ENCODE measurements around the gene PTTG1IP2. TPM values are rescaled to one million over a fixed set of nuclear protein-coding genes. Genes with fewer than 3 reads are reported as not detected.
"Not testable (repeated sequence)": the region's sequence is repeated elsewhere in the genome, so short reads cannot be mapped to it uniquely, and the experiment has no call there.

PTTG1IP2 gene
- not detected in 2 replicates for total RNA-seq (2014; rRNA removed; shearing (Covaris generic))
- polyA plus RNA-seq (2015; cell fraction: cytosol; rRNA removed): not detected in 2 replicates
- polyA plus RNA-seq (2015; cell fraction: nucleus; rRNA removed): not detected in 2 replicates

- in situ Hi-C loops (cut with HindIII; ENCODE audit: low pct_unique_long_range_greater_than_20kb, low sequenced_read_pairs): no loop called here
- DNase-seq (ENCODE audit: low read depth, low spot score): no peak
These were observed at the start of gene PTTG1IP2 for GRCh38 chr7:90469554-90469953. Gene PTTG1IP2, plus strand, starts transcription at chr7:90469639. Its CDS starts 148 bp downstream, at chr7:90469787.

GRCh38 chr7:90421651-90422050 is 47.8 kb upstream of the PTTG1IP2 start:
- DNase-seq (ENCODE audit: low read depth, low spot score): no peak
- in situ Hi-C loops (cut with HindIII; ENCODE audit: low pct_unique_long_range_greater_than_20kb, low sequenced_read_pairs): loop anchor here (25.0 kb wide), 1 partner anchor 109 kb away; the partner anchor contains the start of gene FAM237B

- DNase-seq (ENCODE audit: low read depth, low spot score): no peak
- in situ Hi-C loops (cut with HindIII; ENCODE audit: low pct_unique_long_range_greater_than_20kb, low sequenced_read_pairs): loop anchor here (25.0 kb wide), 1 partner anchor 112 kb away; the partner anchor contains the start of gene FAM237B
These were observed 44.7 kb upstream of the PTTG1IP2 start for GRCh38 chr7:90424720-90425119.

- in situ Hi-C loops (cut with HindIII; ENCODE audit: low pct_unique_long_range_greater_than_20kb, low sequenced_read_pairs): no loop called here
- DNase-seq (ENCODE audit: low read depth, low spot score): no peak
These were observed 44.1 kb upstream of the PTTG1IP2 start for GRCh38 chr7:90425376-90425775.

DNA sequence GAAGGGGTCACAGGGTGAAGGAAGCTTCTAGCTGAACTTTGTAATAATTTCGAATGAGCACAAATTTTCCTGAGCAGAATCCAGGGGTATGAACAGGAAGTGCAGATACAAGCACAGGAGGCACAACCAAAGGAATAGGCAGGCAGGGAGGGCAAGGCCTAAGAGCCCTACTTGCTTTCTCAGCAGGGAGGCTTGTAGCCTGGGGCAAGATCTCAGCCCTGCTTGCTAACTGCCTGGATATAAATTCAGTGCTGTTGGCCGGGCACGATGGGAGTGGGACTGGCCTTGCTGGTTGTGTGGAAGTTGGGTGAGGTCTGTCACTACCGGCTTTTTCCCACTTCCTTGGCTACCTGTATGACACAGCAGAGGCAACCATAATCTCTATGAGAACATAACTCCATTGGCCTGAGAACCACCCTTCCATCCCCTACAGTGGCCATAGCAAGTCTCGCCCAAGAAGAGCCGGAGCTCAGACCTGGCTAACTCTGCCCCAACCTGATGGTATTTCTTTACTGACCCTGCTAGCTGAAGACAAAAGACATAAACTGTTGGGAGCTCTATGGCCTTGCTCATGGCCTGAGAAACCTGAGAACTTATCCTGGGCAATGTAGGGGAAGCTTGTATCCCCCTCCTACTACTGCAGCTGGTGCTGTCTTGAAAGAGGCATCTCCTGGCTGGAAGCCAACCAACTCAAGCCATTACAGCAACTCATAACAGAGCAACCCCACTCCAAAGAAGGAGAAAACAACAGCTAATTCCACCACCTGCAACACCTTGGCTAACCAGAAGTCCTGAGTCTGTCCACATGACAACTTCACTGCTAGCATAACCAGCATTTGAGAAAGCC is 38.6 kb upstream of the PTTG1IP2 start:
- in situ Hi-C loops (cut with HindIII; ENCODE audit: low pct_unique_long_range_greater_than_20kb, low sequenced_read_pairs): no loop called here
- no peak for DNase-seq (ENCODE audit: low read depth, low spot score)

- DNase-seq (ENCODE audit: low read depth, low spot score): no peak
- in situ Hi-C loops (cut with HindIII; ENCODE audit: low pct_unique_long_range_greater_than_20kb, low sequenced_read_pairs): no loop called here
These were observed 36.7 kb upstream of the PTTG1IP2 start for GRCh38 chr7:90432752-90433151.

DNA sequence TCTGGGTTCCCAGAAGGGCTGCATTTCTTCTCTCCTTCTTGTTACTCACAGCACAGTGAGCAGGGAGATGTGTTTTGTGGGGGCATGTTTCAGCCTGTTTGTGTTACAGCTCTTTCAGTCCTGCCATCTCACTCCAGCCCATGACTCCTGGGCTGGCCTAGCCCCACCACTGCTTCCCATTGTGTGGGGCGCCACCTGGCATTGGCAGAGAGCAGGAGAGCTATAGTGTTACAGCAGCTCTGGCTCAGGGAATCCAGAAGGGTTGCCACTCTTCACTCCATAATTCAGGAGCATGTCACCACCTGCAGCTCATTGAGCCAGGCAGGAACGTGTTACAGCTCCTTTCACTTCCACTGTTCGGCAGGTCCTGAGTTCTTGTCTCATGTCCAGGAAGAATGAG is 36.2 kb upstream of the PTTG1IP2 start:
- DNase-seq (ENCODE audit: low read depth, low spot score): no peak
- in situ Hi-C loops (cut with HindIII; ENCODE audit: low pct_unique_long_range_greater_than_20kb, low sequenced_read_pairs): no loop called here

- no peak for DNase-seq (ENCODE audit: low read depth, low spot score)
- in situ Hi-C loops (cut with HindIII; ENCODE audit: low pct_unique_long_range_greater_than_20kb, low sequenced_read_pairs): no loop called here
These were observed 23.8 kb upstream of the PTTG1IP2 start for GRCh38 chr7:90445633-90446032.

GRCh38 chr7:90446137-90446899 is 23.1 kb upstream of the PTTG1IP2 start:
- in situ Hi-C loops (cut with HindIII; ENCODE audit: low pct_unique_long_range_greater_than_20kb, low sequenced_read_pairs): no loop called here
- DNase-seq (ENCODE audit: low read depth, low spot score): no peak

DNA sequence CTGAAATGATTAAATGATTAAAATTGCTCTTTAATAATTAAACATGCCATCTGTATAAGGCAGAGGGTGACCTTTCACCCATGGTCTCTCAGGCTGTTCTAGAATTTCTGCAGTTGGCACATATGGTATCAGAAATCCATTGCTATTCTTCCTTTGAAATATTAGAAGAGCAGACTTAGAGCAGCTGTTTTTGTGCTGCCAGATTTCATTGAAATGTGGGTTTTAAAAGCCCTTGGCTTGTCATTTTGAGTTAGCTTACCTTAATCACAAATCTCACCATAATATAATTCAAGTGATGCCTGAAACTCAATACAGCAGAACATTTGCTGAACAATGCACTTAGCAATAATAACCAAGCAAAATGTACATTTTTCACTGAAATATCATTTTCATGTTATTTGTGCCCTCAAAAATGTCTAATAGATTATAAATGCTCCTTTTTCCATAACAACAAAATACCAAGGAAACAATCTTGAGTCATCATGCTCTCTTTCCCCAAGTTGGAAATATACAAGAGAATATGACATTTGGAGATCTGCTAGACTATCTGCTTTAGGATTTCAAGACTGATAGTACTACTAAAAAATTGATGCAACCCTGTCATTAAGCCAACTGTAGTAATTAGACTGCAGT is 16.1 kb upstream of the PTTG1IP2 start:
- DNase-seq (ENCODE audit: low read depth, low spot score): no peak
- in situ Hi-C loops (cut with HindIII; ENCODE audit: low pct_unique_long_range_greater_than_20kb, low sequenced_read_pairs): no loop called here

DNA sequence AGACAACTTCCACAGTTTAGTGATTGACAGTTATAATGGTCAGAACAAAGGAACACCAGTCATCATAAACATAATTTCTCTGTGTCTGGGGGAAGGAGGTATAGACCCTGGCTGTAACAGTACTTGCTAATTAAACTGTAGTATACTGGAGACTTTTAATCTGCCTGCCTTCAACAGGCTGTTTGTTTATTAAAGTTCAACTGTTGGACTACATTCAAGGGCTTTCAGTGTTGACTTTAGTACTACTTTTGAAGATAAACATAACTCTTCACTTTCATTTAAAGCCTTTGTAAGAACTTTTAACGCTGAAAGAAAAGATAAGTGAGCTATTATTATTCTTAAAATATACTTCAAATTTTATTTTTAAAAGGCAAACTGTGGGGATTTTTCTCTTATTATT is 15.5 kb upstream of the PTTG1IP2 start:
- in situ Hi-C loops (cut with HindIII; ENCODE audit: low pct_unique_long_range_greater_than_20kb, low sequenced_read_pairs): no loop called here
- no peak for DNase-seq (ENCODE audit: low read depth, low spot score)

DNA sequence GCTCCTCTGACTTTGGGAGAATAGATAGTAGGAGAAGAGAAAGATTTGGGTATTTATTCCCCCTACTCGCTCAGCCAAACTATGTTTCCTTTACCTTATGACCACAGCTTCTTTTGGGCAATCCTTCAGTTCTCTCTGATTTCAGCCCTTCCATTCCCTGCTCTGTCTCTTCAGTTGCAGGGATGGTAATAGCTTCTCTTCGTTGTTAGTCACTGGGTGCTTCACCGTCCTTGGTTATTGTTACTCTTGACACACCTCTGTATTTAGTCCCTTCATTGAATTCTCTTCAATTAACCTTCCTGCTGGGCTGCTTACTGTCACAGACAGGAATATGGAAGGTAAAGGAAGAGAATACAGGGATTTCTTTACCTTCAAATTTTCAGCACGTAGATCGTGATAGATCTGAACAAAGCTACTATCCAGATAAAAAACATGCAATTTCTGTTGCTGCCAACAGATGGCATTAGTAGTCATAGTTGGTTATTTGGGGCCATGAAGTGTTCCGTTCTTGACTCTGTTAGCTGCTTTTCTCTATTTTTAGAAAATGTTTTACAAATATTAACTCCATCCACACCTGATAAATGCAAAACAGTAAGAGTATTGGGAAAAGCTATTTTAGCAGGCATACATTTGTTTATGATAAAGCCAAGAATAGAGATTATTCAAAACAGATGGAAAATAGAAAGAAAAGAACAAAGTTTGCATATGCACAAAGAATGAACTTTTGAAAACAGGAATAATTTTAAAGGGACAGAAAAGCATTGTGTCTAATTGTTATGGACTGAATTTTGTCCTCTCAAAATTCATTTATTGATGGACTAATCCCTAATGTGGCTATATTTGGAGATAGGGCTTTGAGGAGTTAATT is 14.0 kb upstream of the PTTG1IP2 start:
- DNase-seq (ENCODE audit: low read depth, low spot score): peak; percentile 80
- in situ Hi-C loops (cut with HindIII; ENCODE audit: low pct_unique_long_range_greater_than_20kb, low sequenced_read_pairs): no loop called here

DNA sequence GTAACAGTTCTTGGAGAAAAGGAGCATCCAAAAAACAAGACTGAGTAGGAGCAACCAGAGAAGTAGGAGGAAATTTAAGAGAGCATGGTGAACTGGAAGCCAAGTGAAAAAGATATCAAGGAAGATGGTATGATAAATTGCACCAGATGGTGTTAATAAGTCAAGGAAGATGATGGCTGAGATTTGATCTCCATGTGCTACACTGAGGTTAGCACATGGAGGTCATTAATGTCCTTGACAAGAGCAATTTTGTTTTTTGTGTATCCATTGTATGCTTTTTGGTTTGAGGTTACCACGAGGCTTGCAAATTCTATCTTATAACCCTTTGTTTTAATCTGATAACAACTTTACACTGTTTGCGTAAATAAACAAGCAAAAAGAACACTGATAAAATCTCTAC is 11.3 kb upstream of the PTTG1IP2 start:
- DNase-seq (ENCODE audit: low read depth, low spot score): no peak
- in situ Hi-C loops (cut with HindIII; ENCODE audit: low pct_unique_long_range_greater_than_20kb, low sequenced_read_pairs): no loop called here

DNA sequence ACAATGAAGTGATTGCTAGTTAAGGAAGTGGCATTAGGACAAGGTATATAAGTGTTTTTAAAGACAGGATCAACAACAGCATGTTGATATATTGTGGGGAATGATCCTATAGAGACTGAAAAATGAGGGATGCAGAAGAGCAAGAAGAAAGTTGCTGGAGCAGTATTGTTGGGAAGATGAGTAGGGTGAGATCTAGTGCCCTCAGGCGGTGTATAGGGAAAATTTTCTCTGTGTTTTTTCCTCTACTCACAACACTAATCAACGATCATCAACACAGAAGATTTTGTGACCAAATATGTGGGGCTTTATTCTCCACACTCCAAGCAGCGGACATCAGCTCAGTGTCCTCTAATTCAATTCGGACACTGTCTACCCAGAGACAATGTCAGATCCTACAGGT is 9.6 kb upstream of the PTTG1IP2 start:
- peak; percentile 52 for DNase-seq (ENCODE audit: low read depth, low spot score)
- in situ Hi-C loops (cut with HindIII; ENCODE audit: low pct_unique_long_range_greater_than_20kb, low sequenced_read_pairs): no loop called here

GRCh38 chr7:90461219-90461618 is 8.2 kb upstream of the PTTG1IP2 start:
- DNase-seq (ENCODE audit: low read depth, low spot score): no peak
- in situ Hi-C loops (cut with HindIII; ENCODE audit: low pct_unique_long_range_greater_than_20kb, low sequenced_read_pairs): no loop called here

- peak; percentile 21 for DNase-seq (ENCODE audit: low read depth, low spot score)
- in situ Hi-C loops (cut with HindIII; ENCODE audit: low pct_unique_long_range_greater_than_20kb, low sequenced_read_pairs): not testable (repeated sequence)
These were observed 6.2 kb upstream of the PTTG1IP2 start for GRCh38 chr7:90463151-90463628.

DNA sequence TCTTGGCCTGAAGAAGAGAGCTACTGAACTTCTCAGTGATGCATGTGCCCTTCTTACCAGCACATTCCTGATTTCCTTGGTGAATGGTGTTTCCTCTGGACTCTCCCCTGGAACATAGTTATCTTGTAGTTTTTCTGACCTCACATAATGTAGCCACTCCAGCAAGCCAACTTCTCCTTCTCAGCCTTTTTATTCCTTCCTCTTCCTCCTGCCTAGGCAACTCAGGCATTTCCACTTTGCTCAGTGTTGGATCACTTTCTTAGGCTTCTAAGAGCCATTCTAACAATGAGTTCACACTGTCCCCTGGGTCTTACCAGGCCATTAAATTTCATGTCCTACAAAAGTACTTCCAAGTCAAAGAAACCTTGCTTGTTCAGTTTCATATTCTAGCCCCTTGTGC is 3.6 kb upstream of the PTTG1IP2 start:
- no peak for DNase-seq (ENCODE audit: low read depth, low spot score)
- in situ Hi-C loops (cut with HindIII; ENCODE audit: low pct_unique_long_range_greater_than_20kb, low sequenced_read_pairs): no loop called here

Measured in SK-MEL-5 (cell line).